Nephron progenitor cell (in vitro differentiated cells): ENCODE measurements around the gene RPS27L.

Source experiments
- DNase-seq: peaks from one replicate; pipeline ENCODE4 v3.0.0; 2021
- H3K27ac Mint-ChIP-seq: 2 replicates; pipeline ENCODE4 v1.8.0; 2021; ENCODE audit warnings: mild to moderate bottlenecking, moderate library complexity, mixed read lengths
- H3K27me3 Mint-ChIP-seq: 2 replicates; pipeline ENCODE4 v1.8.0; 2021; ENCODE audit warnings: mild to moderate bottlenecking, low read depth, mixed read lengths; ENCODE audit not compliant: poor library complexity
- H3K36me3 Mint-ChIP-seq: 2 replicates; pipeline ENCODE4 v1.8.0; 2021; ENCODE audit warnings: low read depth, mixed read lengths
- H3K4me1 Mint-ChIP-seq: 2 replicates; pipeline ENCODE4 v1.8.0; 2021; ENCODE audit warnings: mixed read lengths
- H3K4me3 Mint-ChIP-seq: 2 replicates; pipeline ENCODE4 v1.8.0; 2021; ENCODE audit warnings: mild to moderate bottlenecking, moderate library complexity, mixed read lengths
- H3K9me3 Mint-ChIP-seq: 2 replicates; pipeline ENCODE4 v1.8.0; 2021; ENCODE audit warnings: mild to moderate bottlenecking, moderate library complexity, mixed read lengths
- TF ChIP-seq, protein P1 (sequence below): fragments of 200-600 bp; sonication (generic); IDR thresholded peaks from 2 replicates; pipeline ENCODE4 v1.5.0; 2021; ENCODE audit warnings: antibody characterized with exemption

The RPS27L gene

DNA sequence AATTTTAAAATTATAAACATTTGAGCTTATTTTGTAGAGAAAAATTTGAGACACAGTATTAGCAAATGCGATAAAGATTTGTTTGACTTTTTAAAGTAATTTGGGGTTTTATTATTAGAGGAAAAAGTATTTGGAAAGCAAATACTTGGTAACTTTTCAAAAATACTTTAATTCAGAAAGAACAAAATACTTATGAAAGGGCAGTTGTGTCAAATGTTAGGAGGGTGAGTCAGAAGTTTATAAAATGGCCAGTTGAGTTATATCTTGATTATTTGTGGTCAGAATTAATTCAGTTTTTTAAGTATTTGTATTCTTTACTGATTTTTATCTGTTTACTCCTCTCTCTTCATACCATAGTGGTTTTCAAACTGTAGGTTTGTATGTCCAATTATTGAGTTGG, 23.5 kb downstream of the RPS27L start:
- DNase-seq = no peak
- Mint-ChIP-seq H3K27me3 (no peaks in the 10 kb centered on the region), H3K36me3 (peaks cover 18% of the 10 kb centered on the region), H3K4me3 (no peak overlapping the region), H3K27ac (no peak overlapping the region), H3K4me1 (no peaks in the 10 kb centered on the region), H3K9me3 (no peaks in the 10 kb centered on the region)
- TF ChIP-seq, protein P1, sequence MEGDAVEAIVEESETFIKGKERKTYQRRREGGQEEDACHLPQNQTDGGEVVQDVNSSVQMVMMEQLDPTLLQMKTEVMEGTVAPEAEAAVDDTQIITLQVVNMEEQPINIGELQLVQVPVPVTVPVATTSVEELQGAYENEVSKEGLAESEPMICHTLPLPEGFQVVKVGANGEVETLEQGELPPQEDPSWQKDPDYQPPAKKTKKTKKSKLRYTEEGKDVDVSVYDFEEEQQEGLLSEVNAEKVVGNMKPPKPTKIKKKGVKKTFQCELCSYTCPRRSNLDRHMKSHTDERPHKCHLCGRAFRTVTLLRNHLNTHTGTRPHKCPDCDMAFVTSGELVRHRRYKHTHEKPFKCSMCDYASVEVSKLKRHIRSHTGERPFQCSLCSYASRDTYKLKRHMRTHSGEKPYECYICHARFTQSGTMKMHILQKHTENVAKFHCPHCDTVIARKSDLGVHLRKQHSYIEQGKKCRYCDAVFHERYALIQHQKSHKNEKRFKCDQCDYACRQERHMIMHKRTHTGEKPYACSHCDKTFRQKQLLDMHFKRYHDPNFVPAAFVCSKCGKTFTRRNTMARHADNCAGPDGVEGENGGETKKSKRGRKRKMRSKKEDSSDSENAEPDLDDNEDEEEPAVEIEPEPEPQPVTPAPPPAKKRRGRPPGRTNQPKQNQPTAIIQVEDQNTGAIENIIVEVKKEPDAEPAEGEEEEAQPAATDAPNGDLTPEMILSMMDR = no peak

DNA sequence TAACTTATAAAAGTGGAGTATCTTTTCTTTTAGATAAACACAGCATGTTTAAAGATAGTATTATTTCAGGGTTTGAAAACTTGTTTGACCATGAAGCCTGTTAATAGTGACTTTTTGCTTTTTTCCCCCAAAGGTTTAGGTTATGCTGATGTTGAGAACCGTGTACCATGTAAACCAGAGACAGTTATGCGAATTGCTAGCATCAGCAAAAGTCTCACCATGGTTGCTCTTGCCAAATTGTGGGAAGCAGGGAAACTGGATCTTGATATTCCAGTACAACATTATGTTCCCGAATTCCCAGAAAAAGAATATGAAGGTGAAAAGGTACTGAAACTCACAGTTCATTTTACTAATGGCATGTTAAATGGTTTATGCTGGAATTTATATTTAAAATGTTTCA, 30.6 kb downstream of the RPS27L start:
- no peak for DNase-seq
- TF ChIP-seq, protein P1 = no peak
- Mint-ChIP-seq H3K4me3 (no peak overlapping the region), H3K4me1 (peaks cover 22% of the 10 kb centered on the region), H3K27me3 (peaks cover 4% of the 10 kb centered on the region), H3K9me3 (peaks cover 4% of the 10 kb centered on the region), H3K27ac (no peak overlapping the region), H3K36me3 (peaks cover 31% of the 10 kb centered on the region)

- no peak overlapping the region for H3K4me3 Mint-ChIP-seq
- H3K4me1 Mint-ChIP-seq = peaks cover 31% of the 10 kb centered on the region
- no peak for DNase-seq
- H3K9me3 Mint-ChIP-seq = peaks cover 22% of the 10 kb centered on the region
- TF ChIP-seq, protein P1 = no peak
- H3K36me3 Mint-ChIP-seq = peaks cover 24% of the 10 kb centered on the region
- no peak overlapping the region for H3K27ac Mint-ChIP-seq
- H3K27me3 Mint-ChIP-seq = peaks cover 8% of the 10 kb centered on the region
These were observed 32.8 kb downstream of the RPS27L start for GRCh38 chr15:63124506-63124905.

DNA sequence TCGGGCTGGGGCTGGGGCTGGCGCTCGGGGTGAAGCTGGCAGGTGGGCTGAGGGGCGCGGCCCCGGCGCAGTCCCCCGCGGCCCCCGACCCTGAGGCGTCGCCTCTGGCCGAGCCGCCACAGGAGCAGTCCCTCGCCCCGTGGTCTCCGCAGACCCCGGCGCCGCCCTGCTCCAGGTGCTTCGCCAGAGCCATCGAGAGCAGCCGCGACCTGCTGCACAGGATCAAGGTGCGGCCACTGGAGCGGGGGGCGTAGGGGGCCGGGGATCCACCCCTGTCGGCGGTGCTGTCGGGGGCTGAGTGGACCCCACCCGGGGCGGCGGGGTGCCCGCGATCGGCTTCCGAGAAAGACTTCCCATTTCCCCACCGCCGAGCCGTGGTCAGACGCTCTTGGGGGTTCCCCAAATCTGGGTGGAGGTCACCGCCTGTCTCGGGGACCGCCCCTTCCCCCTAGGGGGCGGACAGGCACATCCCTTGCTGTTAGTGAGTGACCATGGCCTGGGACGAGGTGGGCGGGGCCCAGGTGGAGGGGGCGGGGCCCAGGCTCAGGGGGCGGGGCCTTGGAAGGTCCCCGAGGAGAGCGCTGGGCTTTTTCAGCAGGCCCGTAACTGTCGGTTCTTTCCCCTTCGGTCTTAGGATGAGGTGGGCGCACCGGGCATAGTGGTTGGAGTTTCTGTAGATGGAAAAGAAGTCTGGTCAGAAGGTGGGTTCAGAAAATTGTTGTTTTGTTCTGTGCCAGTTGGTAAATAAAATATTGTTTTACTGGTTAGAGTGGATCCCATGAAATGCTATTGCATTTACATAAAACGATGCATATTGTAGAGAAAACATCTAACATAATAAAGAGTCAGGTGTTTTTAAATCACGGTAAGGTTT, 35.0 kb downstream of the RPS27L start:
- Mint-ChIP-seq H3K36me3 (peaks cover 19% of the 10 kb centered on the region), H3K27ac (no peak overlapping the region), H3K27me3 (peaks cover 10% of the 10 kb centered on the region), H3K9me3 (peaks cover 34% of the 10 kb centered on the region), H3K4me3 (peak overlapping the region; percentile 86), H3K4me1 (peaks cover 33% of the 10 kb centered on the region)
- peak; percentile 84 for DNase-seq
- TF ChIP-seq, protein P1 = no peak

- peak within 1 kb of the TSS; percentile 88 for H3K4me3 Mint-ChIP-seq
- peak within 1 kb of the TSS; percentile 2 for H3K27ac Mint-ChIP-seq
- H3K27me3 Mint-ChIP-seq = peaks cover 10% of the 10 kb centered on the region
- H3K9me3 Mint-ChIP-seq = peaks cover 34% of the 10 kb centered on the region
- TF ChIP-seq, protein P1 = no peak
- H3K4me1 Mint-ChIP-seq = peaks cover 35% of the 10 kb centered on the region
- DNase-seq = peak; percentile 86
- peaks cover 17% of the 10 kb centered on the region for H3K36me3 Mint-ChIP-seq
These were observed 35.8 kb downstream of the RPS27L start, which contains the start of gene LACTB for GRCh38 chr15:63121382-63122001. TSS of gene LACTB (plus strand) at chr15:63121861. CDS start at chr15:63121872, 11 bp downstream.
